Hematopoietic multipotent progenitor cell treated with erythropoietin and hydrocortisone succinate and interleukin-3 and kit ligand, for 4 days (in vitro differentiated cells): ENCODE measurements around the gene ANKH.

Source experiments
- DNase-seq: peaks from one replicate; pipeline ENCODE4 v3.0.0-alpha.2; 2015

Gene ANKH

DNA sequence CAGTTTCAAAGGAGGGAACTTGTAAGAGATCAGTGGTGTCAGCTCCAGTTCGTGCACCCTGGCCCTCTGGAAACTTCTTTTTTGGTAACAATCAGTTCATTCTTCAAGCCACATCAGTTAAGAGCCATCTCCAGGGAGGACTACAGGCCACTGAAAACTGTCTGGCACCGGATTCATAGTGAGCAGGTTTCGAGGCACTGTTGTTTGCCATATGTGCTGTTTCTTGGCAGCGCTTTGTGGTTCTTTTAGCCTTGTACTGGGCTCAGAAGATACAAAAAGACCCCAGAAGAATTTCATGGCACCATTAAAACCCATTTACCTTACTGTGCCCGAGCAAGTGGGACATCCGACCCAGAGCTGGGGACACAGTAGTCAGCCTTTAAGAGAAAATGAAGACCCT, 138.6 kb downstream of the ANKH start:
- DNase-seq: no peak

DNA sequence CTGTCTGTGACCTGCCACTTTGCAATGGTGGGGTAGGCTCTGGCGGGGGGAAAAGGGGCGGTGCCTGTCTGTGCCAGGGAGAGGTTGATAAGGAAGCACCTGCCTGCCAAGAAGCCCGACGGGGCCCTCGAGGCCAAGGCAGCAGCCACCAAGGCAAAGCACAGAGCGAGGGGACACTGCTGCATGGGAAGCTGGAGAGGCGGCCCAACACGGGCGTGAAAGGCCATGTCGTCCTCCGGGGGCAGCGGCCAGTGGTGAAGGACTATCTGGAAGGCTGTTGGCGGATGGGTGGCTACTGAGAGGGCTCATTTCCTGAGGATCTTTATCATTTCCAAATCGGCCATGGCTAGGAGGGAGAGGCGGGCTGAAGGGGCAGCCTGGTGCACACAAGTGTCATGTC, 140.7 kb downstream of the ANKH start:
- peak; percentile 13 for DNase-seq

DNA sequence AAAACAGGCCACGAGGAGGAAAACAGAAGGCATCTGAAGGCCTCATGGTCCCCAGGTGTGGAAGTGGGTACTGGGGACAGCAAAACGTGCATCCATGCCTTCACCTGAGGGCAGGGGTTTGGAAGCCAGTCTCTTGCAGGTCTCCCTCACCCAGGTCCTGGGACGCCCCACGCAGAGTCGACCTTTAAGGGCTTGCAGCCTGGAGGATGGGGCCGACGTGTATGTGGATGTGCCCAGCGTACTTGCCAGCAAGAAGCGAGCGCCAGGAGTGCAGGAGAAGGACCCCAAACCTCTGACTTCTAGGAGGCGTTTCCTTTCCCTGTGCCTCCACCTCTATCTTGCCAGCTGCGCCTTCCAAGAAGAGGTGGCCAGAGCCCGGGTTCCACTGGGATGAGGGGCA, 141.1 kb downstream of the ANKH start:
- DNase-seq: no peak

DNA sequence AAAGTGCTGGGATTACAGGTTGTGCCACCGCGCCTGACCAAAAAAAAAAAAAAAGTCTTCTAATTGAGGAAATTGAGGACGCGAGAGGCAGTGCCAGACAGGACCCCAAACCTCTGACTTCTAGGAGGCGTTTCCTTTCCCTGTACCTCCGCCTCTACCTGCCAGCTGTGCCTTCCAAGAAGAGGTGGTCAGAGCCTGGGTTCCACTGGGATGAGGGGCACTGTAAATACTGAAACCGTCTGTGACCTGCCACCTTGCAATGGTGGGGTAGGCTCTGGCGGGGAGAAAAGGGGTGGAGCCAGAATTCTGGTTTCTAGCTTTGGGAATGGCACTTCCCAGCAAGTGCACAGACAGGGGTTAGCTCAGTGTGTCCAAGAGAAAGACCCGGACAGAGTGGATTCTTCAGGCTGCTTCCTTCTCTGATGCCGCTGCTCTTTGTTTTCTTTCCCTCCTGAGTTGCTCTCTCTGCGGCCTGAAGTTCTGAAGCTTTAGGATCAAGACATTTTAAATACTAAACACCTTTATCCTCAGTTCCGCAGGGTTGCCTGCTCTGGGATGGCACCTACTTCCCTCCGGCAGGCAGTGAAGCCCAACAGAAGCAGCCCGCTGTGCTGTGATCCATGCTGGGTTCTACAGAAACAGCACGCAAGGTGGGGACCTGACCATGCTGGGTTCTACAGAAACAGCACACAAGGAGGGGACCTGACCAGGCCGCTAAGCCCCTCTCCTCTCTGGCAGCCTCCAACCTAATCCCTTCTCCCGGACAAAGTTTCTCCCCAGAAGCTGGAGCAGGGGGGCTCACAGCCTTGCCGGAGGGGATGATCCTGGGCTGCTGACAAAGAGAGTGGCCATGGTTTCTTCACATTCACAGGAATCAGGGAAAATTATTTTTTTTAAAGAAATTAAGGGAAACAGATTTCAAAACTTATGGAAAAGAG, 141.9 kb downstream of the ANKH start:
- no peak for DNase-seq

DNA sequence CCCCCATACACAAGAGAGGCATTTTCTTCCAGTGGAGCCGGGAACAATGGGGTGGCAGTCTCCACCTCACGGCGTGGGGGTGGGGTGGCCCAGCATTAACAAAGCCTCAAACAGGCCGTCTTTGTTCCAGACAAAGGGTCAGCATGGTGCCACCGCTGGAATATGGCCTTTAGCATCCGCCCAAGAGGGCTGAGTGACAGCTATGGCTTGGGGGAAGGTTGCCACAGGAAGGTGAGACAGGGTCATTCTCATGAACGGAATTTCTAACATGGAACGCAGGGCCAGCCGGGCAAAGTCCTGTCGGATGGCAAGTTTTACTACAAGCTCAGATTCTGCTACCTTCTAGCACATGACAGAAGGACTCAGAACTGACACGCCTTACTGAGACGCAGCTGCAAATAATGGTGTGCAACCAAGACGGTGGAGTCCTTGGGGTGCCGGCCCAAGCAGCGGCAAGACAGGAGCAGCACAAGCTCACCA, 143.1 kb downstream of the ANKH start:
- no peak for DNase-seq

DNA sequence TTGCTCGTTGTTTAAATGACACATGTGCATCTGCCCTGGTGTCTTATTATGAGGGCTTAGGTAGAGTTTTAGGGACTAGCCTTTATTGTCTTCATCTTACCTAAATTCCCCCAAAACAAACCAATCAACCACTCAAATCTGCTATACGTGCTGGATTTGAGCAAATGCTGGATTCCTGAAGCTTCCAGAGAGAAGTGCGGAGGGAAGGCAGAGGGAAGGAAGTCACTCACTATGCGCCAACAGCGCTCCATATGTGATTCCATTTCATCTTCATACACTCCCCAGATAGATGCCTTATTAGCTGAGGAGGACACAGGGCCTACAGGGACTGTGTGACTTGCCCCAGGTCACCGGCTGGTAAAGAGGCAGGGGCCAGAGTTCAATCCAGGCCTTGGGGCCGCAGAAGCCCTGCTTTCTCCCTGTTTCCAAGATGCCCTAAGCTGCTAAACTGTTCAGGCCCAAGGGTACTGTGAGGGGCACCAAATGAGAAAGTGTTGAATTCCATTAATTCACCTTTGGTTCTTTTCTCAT, 143.6 kb downstream of the ANKH start:
- no peak for DNase-seq

DNA sequence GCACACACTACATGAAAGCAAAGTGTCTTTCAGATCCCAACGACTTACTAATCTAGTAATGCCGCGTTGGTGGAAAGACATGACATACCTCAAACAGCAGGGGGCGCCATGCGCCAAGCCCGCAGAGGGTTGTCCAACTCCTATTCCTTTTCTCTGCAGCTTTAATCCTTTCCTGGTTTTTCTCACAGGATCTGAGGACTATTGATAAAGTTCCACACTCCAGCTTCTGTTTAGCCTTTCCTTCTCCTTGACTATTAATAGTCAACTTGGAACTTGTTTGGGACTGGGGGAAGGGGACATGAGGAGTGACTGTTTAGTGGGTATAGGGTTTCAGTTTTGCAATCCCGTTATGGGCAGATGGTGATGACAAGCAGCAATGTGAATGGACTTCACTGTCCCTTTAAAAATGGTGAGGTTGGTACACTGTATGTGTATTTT, 144.1 kb downstream of the ANKH start:
- DNase-seq: peak; percentile 87

DNA sequence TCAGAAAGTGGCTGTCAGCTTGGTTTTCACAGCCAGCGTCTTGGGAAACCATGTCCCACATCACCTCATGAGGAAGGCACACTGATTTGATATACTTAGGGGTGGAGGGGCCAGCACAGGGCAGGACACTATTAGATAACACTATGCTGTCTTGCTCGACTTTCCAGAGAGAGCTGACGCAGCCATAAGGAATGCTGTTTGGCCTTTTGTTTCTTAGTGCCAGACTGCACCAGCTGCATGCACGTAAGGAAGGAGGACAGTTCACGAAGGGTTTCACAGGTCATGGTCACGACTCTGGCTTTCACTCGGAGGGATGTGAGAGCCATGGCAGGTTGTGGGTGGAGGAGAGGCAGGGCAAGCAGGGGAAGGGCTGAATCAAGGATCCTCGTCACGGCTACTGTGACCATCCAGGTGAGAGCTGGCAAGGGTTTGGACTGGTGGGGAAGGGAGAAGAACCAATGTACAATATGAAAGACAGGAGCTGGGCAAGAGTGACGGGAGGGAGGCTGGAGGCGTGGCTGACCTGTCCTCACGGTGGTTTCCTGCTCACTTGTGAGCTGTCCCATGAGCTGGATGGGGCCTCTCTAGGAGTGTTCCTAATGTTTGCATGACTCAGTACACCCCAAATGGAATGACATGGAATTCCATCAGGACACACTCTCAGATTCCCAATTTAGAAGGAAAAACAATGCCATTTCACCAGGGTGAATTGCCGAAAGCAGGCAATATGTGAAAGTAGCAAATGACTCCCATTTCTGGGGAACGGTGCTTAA, 145.3 kb downstream of the ANKH start:
- DNase-seq: no peak

DNA sequence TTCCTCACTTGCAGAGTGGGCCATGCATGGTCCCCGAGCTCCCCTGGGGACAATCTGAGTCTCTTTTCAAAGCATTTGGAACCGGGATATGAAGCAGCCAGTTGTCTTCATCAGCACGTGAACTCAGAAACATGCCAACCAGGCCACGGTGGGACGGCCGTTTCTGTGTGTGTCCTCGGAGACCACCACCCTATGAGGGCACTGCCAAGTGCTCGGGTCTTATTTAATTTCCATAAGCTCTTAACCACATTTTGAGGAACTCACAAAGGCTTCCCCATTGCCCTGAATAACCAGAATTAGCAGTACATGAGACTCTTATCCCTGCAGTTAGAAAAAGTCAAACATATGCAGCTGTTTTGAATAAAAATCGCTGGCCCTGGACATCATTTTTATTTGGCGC, 146.9 kb downstream of the ANKH start:
- peak; percentile 79 for DNase-seq

DNA sequence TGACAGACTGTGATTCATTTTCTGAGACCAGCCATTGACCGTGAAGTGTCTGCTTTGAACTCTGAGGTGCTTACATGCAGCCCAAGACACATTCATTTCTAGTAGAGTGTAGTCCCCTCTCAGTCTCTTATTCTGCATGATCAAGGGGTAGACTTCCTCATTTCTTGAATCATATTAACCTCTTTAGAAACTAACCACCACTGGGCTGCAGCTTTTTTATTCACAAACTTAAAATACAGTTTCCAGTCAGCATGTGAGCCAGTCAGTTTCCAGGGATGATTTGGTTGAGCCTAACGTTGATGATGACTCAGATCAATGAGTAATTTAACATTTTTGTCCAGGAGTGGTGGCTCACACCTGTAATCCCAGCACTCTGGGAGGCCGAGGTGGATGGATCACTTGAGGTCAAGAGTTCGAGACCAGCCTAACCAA, 147.9 kb downstream of the ANKH start:
- DNase-seq: peak; percentile 55

DNA sequence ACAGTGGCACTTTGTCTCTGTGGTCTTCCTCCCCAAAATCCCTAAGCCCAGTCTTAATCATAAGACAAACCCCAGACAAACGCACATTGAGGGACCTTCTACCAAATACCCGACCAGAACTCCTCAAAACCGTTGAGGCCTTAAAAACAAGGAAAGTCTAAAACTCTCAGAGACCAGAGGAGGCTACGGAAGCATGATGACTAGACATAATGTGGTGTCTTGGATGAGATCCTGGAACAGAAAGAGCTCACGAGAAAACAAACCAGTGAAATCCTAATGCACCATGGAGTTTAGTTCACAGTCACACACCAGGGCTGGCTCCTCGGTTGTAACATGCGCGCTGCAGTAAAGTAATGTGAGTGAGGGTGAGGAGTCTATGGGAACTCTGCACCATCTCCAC, 148.7 kb downstream of the ANKH start:
- DNase-seq: no peak

DNA sequence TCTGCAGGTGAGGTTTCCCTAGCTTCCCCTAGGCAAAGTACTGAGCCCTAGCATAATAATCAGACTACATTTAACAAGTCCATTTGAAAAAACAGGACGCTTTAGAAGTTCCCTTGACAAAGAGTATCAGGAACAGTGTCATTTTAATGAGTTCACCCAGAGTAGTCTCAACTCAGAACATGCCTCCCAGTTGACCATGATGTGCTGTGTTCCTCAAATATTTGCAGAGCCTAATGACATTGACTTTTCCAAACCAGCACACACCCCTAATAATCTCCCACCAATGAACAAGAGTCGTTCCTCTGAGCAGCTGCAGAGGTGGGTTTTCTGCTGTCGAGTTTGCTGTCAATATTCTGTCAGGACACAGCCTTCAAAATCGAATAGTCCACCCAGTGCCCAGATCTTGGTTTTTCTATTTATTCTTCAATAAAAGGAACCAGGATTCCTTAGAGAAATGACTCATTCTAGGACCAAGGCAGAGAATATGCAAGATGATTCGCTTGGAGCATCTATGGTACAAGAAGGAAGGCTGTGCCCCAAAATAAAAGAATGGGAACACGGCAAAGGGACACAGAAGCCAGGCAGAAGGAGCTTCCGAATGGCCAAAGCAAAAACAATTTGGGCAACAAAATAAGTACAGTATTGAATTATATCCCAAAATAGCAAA, 149.5 kb downstream of the ANKH start:
- DNase-seq: no peak

DNA sequence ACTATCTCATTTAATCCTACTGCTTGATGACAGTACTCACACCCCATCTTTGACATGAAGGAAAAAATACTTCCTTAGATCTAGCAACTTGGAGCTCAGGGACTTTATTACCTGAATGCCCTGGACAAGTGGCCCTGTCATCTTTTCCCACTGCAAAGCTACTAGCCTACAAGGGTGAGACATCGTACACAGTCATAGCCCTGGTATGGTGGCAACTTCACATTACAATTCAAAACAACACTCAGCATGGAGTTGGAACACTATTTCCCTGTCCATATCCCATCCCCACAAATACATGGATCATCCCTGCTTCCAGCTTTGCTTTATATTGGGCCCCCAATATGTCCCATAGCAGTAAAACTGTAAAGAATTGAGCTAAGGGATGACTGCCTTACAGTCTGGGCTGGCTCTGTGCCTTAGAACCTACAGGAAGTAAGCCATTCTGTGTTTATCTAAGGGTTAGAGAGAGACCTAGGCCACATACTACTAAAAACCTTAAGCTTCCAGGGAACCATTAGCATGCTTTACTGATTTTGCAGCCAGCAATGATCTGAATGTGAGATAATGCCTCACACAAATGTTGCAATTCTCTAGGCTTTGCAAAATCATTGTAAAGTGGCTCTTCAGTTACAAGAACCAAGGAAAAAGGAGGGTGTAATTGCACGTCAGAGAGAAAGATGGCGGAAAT, 151.2 kb downstream of the ANKH start:
- DNase-seq: peak; percentile 54

DNA sequence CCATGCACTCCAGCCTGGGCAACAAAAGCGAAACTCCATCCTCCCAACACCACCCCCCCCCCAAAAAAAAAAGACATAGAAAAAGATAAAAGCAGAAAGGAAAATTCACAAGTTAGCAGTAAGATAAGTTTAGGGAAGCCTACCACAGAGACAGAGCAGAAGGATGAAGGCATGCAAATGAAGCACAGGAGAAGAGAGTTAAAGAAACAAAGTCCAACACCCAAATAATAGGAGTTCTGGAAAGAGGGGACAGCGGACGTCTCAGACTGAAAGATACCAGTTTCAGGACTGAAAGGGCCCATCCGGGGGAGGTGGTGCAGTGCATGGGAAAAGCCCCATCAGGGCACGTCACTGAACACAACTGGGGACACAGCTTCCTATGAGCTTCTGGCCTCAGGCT, 152.8 kb downstream of the ANKH start:
- DNase-seq: no peak

DNA sequence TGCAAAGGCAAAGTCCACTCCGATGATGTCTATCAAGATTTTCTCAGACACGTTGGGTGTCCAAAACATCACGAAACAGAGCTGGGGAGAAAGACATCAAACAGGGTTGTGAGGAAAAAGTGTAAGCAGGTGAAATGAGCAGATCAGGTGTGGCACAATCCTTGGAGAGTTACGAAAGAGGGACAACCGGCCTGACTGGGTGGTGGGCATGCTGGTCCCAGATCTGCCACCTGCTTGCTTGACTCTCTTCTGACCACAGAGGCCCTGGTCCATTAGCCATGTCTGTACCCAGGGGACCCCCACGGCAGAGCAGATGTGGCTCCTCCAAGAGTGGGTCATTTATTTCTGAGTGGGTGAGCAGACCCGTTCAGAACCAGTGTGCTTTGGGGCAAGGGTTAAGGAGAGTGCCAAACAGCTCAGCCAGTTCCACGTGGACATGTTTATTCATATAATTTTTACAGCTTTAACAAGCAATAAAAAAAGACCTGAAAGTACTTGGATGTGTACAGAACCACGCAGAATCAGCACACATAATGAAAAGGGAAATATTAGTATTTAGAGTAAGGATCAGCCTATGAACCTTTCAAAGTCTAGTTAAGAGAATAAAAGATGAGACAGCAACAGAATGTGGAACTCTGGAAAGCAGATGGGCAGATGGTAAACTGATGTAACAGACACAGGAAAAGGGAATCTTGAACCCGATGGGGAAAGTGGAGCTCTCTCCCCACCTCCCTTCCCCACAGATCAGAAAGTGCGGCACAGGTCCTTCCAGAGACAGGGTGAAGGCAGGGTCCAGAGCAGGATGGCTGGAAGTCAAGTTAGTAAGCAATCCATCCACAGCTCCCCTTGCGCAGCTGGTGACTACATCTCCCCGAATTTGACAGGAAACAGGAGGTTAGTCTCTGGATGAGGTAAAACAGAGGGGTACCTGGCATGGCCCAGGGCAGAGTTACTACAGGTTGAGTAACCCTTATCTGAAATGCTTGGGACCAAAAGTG, 154.5 kb downstream of the ANKH start:
- no peak for DNase-seq

DNA sequence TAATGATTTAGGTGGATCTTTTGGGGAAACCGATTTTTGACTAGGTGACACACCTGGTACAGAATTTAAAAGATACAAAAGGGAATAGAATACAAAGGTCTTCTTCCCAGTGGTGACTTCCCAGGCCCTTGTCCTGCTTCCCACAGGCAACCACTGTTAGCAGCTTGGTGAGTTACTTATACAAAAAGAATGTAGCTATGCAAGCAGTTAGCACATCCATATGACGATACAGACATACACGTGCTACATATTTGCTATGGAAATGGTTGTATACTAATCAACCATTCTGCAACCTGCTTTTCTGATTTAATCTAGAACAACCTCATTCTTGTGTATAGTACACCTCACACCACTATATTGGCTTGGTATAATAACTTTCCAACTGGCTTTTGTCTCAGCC, 156.1 kb downstream of the ANKH start:
- no peak for DNase-seq

DNA sequence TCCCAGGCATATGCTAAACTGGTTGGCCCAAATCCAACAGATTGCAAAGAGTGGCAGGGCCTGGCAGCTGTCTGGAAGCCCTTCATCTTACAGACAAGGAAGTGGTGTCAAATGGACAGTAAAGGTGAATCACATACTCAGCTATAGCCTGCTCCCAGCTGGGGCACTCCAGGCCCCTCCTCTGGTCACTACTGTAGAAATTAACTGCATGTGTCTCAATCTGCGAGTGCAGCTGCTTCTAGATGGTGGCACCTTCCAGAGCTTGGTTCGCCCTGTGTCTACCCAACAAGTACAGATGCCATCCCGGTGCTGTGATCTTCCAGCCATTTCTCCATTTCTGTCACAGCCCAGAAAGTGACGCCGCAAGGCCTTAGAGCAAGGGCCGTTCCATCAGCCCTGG, 156.9 kb downstream of the ANKH start:
- DNase-seq: peak; percentile 29

DNA sequence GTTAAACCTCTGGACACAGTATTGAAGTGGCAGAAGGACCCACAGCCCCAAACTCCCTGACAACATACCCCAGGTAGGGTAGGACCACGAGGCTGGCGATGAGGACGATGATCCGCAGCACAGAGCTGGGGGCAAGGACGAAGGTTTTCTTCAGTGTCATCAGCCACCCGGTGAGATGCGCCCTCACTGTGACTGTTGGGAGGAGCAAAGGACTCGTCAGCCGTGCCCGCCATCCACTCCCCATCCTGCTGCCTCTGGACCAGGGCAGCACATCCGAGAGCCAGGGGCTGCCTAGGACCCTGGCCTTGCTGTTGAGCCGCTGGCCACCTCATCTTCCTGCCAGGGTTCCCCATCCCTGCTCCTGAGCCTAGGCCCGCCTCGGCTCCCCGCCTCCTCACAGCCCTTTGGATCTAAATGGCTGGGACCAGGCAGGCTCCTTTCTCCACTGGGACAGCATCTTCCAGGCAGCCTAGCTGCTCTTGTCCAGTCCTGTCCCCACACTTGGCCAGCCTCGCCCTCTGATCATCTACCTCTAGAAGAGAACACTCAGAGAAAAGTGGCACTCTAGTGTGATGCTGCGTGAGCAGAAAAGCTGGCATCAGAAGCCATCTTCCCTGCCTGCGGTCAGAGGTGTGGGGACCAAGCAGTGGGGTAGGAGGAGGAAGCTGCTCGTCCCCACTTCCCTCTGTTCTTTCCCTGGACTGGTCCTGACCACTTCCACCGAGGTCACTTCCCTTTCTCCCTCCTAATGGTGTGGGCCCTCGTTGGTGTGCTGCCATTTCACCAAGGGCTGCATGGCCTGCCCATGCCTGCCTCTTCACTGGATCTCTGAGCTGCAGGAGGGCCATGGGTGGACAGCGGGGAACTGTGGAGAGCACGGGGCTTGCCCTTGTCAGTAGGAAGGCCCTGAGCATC, 157.8 kb downstream of the ANKH start:
- no peak for DNase-seq

DNA sequence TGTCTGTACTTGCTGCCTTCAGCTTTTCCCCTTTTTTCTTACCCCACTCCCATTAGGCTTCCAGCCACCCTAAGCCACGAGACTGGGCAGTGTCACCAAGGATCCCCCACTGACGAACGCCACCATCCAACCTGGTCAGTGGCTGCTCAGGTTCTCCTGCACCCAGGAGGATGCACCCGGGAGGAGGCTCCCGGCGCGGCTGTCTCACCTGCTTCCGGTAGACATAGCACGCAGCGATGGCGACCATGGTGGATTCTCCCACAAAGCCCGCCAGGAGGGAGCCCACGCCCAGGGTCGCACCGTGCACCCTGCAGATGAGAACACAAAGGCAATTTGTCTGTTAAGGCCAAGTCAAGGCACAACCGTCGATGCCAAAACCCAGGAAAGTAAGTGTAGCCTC, 158.9 kb downstream of the ANKH start:
- DNase-seq: no peak

DNA sequence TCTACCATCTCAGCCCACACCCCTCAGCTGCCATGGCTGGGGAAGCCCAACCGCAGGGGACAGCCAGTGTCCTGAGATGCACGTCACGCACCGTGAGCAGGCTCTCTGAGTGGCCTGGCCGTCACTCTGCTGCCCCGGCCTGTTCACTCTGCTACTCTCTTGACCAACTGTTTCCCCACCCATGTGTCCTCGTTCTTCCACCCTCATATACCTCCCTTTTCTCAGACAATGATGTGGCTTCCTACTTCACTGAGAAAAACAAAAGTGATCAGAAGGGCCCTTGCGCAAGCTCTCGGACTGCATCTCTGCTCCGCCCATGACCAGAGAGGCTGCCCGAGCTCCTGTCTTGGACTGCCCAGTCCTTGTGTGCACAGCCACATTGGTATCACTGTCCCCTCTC, 159.4 kb downstream of the ANKH start:
- DNase-seq: no peak
